ENCODE measurements around the gene SOCS6. TPM values are rescaled to one million over a fixed set of nuclear protein-coding genes. Genes with fewer than 3 reads are reported as not detected.

SOCS6 gene
- total and polyA plus RNA-seq, 12 donors, result 6.1 to 31.8 (median 20.0) TPM

- DNase-seq (no peak), ATAC-seq (no peak)
- Histone ChIP-seq H3K36me3 (no peaks in the 10 kb centered on the region), H3K9me3 (peaks cover 0 to 36% (median 13%) of the 10 kb centered on the region in 11 donors), H3K4me1 (no peaks in the 10 kb centered on the region), H3K4me3 (no peak overlapping the region), H3K27ac (no peak overlapping the region), H3K27me3 (no peaks in the 10 kb centered on the region)
- 81 to 88% methylated on average over 3 of the region's 3 CpGs for WGBS, 2 donors
- intact Hi-C loops (cut with DNase I), result no loop called here
- TF ChIP-seq CTCF (IDR thresholded peaks at IDR 0.05), result no peak
Measured at GRCh38 chr18:70271742-70272141, 17.1 kb upstream of the SOCS6 start.

GRCh38 chr18:70273021-70273420 is 15.8 kb upstream of the SOCS6 start:
- ATAC-seq (peak in 1 of 8 donors; percentile 45), DNase-seq (no peak)
- Histone ChIP-seq H3K27ac (no peak overlapping the region), H3K4me1 (no peaks in the 10 kb centered on the region), H3K27me3 (no peaks in the 10 kb centered on the region), H3K36me3 (no peaks in the 10 kb centered on the region), H3K4me3 (no peak overlapping the region), H3K9me3 (peaks cover 0 to 35% (median 13%) of the 10 kb centered on the region in 11 donors)
- 73 to 91% methylated on average over 1 of the region's 1 CpG for WGBS, 2 donors
- TF ChIP-seq CTCF (IDR thresholded peaks at IDR 0.05), result no peak
- intact Hi-C loops (cut with DNase I), result no loop called here

GRCh38 chr18:70276416-70277191 is 12.2 kb upstream of the SOCS6 start:
- intact Hi-C loops (cut with DNase I), result no loop called here
- DNase-seq (no peak), ATAC-seq (peak in 1 of 8 donors; percentile 38)
- Histone ChIP-seq H3K36me3 (no peaks in the 10 kb centered on the region), H3K9me3 (peaks cover 0 to 34% (median 11%) of the 10 kb centered on the region in 11 donors), H3K27me3 (no peaks in the 10 kb centered on the region), H3K27ac (no peak overlapping the region), H3K4me3 (no peak overlapping the region), H3K4me1 (peaks cover 0 to 8% (median 0%) of the 10 kb centered on the region in 9 donors)
- WGBS, 2 donors, result 70 to 72% methylated on average over 5 of the region's 5 CpGs
- TF ChIP-seq CTCF (IDR thresholded peaks at IDR 0.05), result no peak

GRCh38 chr18:70279470-70279869 is 9.4 kb upstream of the SOCS6 start:
- Histone ChIP-seq H3K27ac (no peak overlapping the region), H3K27me3 (no peaks in the 10 kb centered on the region), H3K4me1 (peaks cover 0 to 8% (median 0%) of the 10 kb centered on the region in 9 donors), H3K36me3 (no peaks in the 10 kb centered on the region), H3K9me3 (peaks cover 0 to 21% (median 0%) of the 10 kb centered on the region in 11 donors), H3K4me3 (no peak overlapping the region)
- DNase-seq (no peak), ATAC-seq (no peak)
- 93 to 94% methylated on average over 2 of the region's 2 CpGs for WGBS, 2 donors
- intact Hi-C loops (cut with DNase I), result no loop called here
- TF ChIP-seq CTCF (IDR thresholded peaks at IDR 0.05), result no peak
